IMR-90 (cell line): ENCODE data around the gene NAV2. TPM values are rescaled to one million over a fixed set of nuclear protein-coding genes. Genes with fewer than 3 reads are reported as not detected.
A peak's percentile ranks its signal among the peaks of the same experiment; 100 is the strongest.

Experiments
- ATAC-seq: fragments of 200-7000 bp; cut with Tn5 transposase; 2 replicates; pipeline ENCODE4 v1.9.1; 2020; ENCODE audit warnings: low read depth, mild to moderate bottlenecking, moderate library complexity
- BruUV-seq: library from RNA; stranded (reverse); fragments of 400-500 nt; replicated peaks from 2 replicates; lab custom pipeline; 2021; lab: Mats Ljungman, UMichigan
- CTCF ChIA-PET: fragments of 300-600 bp; formaldehyde crosslinking; extraction: SDS; loops from one replicate; lab custom pipeline; 2021; ENCODE audit warnings: antibody characterized with exemption; lab: Yijun Ruan, JAX
- POLR2A ChIA-PET: fragments of 300-600 bp; sonication (Branson Sonifier 250); formaldehyde crosslinking; loops from one replicate; lab custom pipeline; 2022; ENCODE audit warnings: antibody characterized with exemption; ENCODE audit not compliant: unreplicated experiment; lab: Charles Lee
- DNase-seq: peaks from one replicate; pipeline ENCODE4 v3.0.0; 2013
- H2AFZ ChIP-seq: replicated peaks from 2 replicates; pipeline ENCODE3; 2013; ENCODE audit warnings: low read length, mild to moderate bottlenecking; ENCODE audit not compliant: poor library complexity
- H2AK5ac ChIP-seq: 2 replicates; pipeline ENCODE4 v1.6.1; 2013; ENCODE audit warnings: low read depth, low read length, inconsistent platforms
- H2AK9ac ChIP-seq: replicated peaks from 2 replicates; pipeline ENCODE3; 2013; ENCODE audit warnings: mild to moderate bottlenecking, low read depth, low read length, moderate library complexity; ENCODE audit not compliant: poor library complexity
- H2BK120ac ChIP-seq: 2 replicates; pipeline ENCODE4 v1.6.1; 2013; ENCODE audit warnings: low read depth, low read length, inconsistent platforms
- H2BK15ac ChIP-seq: 3 replicates; pipeline ENCODE4 v1.6.1; 2013; ENCODE audit warnings: low read depth, low read length, inconsistent platforms
- H2BK20ac ChIP-seq: 2 replicates; pipeline ENCODE4 v1.6.1; 2013; ENCODE audit warnings: low read depth, mild to moderate bottlenecking, inconsistent platforms, low read length, moderate library complexity
- H2BK5ac ChIP-seq: 2 replicates; pipeline ENCODE4 v1.6.1; 2013; ENCODE audit warnings: mild to moderate bottlenecking, low read depth, low read length, inconsistent platforms; ENCODE audit not compliant: poor library complexity, severe bottlenecking
- H3K14ac ChIP-seq: replicated peaks from 2 replicates; pipeline ENCODE4 v1.6.1; 2013; ENCODE audit warnings: low read depth, low read length, inconsistent platforms
- H3K18ac ChIP-seq: 2 replicates; pipeline ENCODE4 v1.6.1; 2013; ENCODE audit warnings: low read depth, low read length, control low read depth
- H3K23ac ChIP-seq: 2 replicates; pipeline ENCODE4 v1.6.1; 2013; ENCODE audit warnings: low read depth, low read length, inconsistent platforms
- H3K27ac ChIP-seq: 2 replicates; pipeline ENCODE4 v1.5.1; 2013; ENCODE audit warnings: mild to moderate bottlenecking, control low read depth, low read length; ENCODE audit not compliant: insufficient read depth
- H3K27me3 ChIP-seq: 2 replicates; pipeline ENCODE4 v1.6.1; 2013; ENCODE audit warnings: low read length; ENCODE audit not compliant: control insufficient read depth, insufficient read depth
- H3K36me3 ChIP-seq: 2 replicates; pipeline ENCODE4 v1.6.1; 2013; ENCODE audit warnings: low read length, mixed read lengths; ENCODE audit not compliant: control insufficient read depth, insufficient read depth
- H3K4ac ChIP-seq: 2 replicates; pipeline ENCODE4 v1.6.1; 2013; ENCODE audit warnings: low read depth, low read length, inconsistent platforms
- H3K4me1 ChIP-seq: 2 replicates; pipeline ENCODE4 v1.6.1; 2013; ENCODE audit warnings: low read length, mixed read lengths; ENCODE audit not compliant: control insufficient read depth, insufficient read depth
- H3K4me2 ChIP-seq: 2 replicates; pipeline ENCODE4 v1.6.1; 2013; ENCODE audit warnings: low read depth, mild to moderate bottlenecking, control low read depth, low read length, moderate library complexity
- H3K4me3 ChIP-seq: 2 replicates; pipeline ENCODE4 v1.5.1; 2013; ENCODE audit warnings: low read depth, mild to moderate bottlenecking, control low read depth, low read length, moderate library complexity; ENCODE audit not compliant: insufficient read depth
- H3K56ac ChIP-seq: 2 replicates; pipeline ENCODE4 v1.6.1; 2013; ENCODE audit warnings: low read length, inconsistent platforms; ENCODE audit not compliant: insufficient read depth; ENCODE audit errors: extremely low read depth
- H3K79me1 ChIP-seq, 2 experiments: 2 replicates each; pipeline ENCODE4 v1.6.1; 2013; ENCODE audit warnings: low read length in 2 of 2, inconsistent platforms in 1 of 2, low read depth in 1 of 2
- H3K9ac ChIP-seq: 2 replicates; pipeline ENCODE4 v1.6.1; 2013; ENCODE audit warnings: low read depth, low read length, control low read depth
- H3K9me1 ChIP-seq: 2 replicates; pipeline ENCODE4 v1.6.1; 2013; ENCODE audit warnings: low read length, inconsistent platforms; ENCODE audit not compliant: insufficient read depth
- H3K9me3 ChIP-seq: 2 replicates; pipeline ENCODE4 v1.6.1; 2013; ENCODE audit warnings: low read length; ENCODE audit not compliant: control insufficient read depth, insufficient read depth
- H4K20me1 ChIP-seq: 2 replicates; pipeline ENCODE4 v1.6.1; 2013; ENCODE audit warnings: low read length, inconsistent platforms; ENCODE audit not compliant: insufficient read depth
- H4K5ac ChIP-seq: 2 replicates; pipeline ENCODE4 v1.6.1; 2013; ENCODE audit warnings: mild to moderate bottlenecking, low read depth, low read length, control low read depth
- H4K8ac ChIP-seq, 2 experiments: 2 replicates each; pipeline ENCODE4 v1.6.1; 2013; ENCODE audit warnings: low read depth in 2 of 2, low read length in 2 of 2, control low read depth in 1 of 2, inconsistent platforms in 1 of 2
- H4K91ac ChIP-seq: 2 replicates; pipeline ENCODE4 v1.6.1; 2013; ENCODE audit warnings: low read depth, low read length, inconsistent platforms; ENCODE audit not compliant: insufficient read depth
- BHLHE40 ChIP-seq: fragments of 150-350 bp; IDR thresholded peaks from 2 replicates; pipeline ENCODE4 v1.6.1; 2016; ENCODE audit warnings: mild to moderate bottlenecking, low read depth, low read length
- CEBPB ChIP-seq: IDR thresholded peaks from 2 replicates; pipeline ENCODE4 v1.6.1; 2012; ENCODE audit warnings: low read depth, low read length, improper control_type of control experiment
- CHD1 ChIP-seq: IDR thresholded peaks from 2 replicates; pipeline ENCODE4 v1.6.1; 2012; ENCODE audit warnings: low read depth, low read length, improper control_type of control experiment
- ELK1 ChIP-seq: fragments of 150-350 bp; IDR thresholded peaks from 2 replicates; pipeline ENCODE4 v1.6.1; 2016; ENCODE audit warnings: low read depth, mild to moderate bottlenecking, low read length, moderate library complexity, borderline replicate concordance
- FOS ChIP-seq: fragments of 150-350 bp; IDR thresholded peaks from 2 replicates; pipeline ENCODE4 v1.6.1; 2016; ENCODE audit warnings: low read depth, low read length
- MAFK ChIP-seq: IDR thresholded peaks from 2 replicates; pipeline ENCODE4 v1.6.1; 2012; ENCODE audit warnings: low read depth, low read length, improper control_type of control experiment
- MAZ ChIP-seq: IDR thresholded peaks from 2 replicates; pipeline ENCODE4 v1.6.1; 2012; ENCODE audit warnings: low read depth, mild to moderate bottlenecking, low read length, improper control_type of control experiment, moderate library complexity, borderline replicate concordance
- MXI1 ChIP-seq: IDR thresholded peaks from 2 replicates; pipeline ENCODE4 v1.6.1; 2012; ENCODE audit warnings: low read depth, mild to moderate bottlenecking, low read length, moderate library complexity, borderline replicate concordance
- NFE2L2 ChIP-seq: fragments of 150-350 bp; IDR thresholded peaks from 2 replicates; pipeline ENCODE4 v1.6.1; 2016; ENCODE audit warnings: low read depth, mild to moderate bottlenecking, low read length
- POLR2A ChIP-seq: IDR thresholded peaks from 2 replicates; pipeline ENCODE4 v1.6.1; 2012; ENCODE audit warnings: mild to moderate bottlenecking, low read depth, low read length
- RAD21 ChIP-seq: IDR thresholded peaks from 2 replicates; pipeline ENCODE4 v1.6.1; 2012; ENCODE audit warnings: low read length, improper control_type of control experiment
- RCOR1 ChIP-seq: IDR thresholded peaks from 2 replicates; pipeline ENCODE4 v1.6.1; 2012; ENCODE audit warnings: mild to moderate bottlenecking, low read length, improper control_type of control experiment; ENCODE audit not compliant: insufficient replicate concordance
- RFX5 ChIP-seq: IDR thresholded peaks from 2 replicates; pipeline ENCODE4 v1.8.0; 2012; ENCODE audit warnings: low read depth, mild to moderate bottlenecking, low read length, moderate library complexity
- SMC3 ChIP-seq: fragments of 150-350 bp; IDR thresholded peaks from 2 replicates; pipeline ENCODE4 v1.6.1; 2016; ENCODE audit warnings: low read depth, mild to moderate bottlenecking, antibody characterized with exemption, low read length, moderate library complexity
- USF2 ChIP-seq: fragments of 150-350 bp; IDR thresholded peaks from 2 replicates; pipeline ENCODE4 v1.6.1; 2017; ENCODE audit warnings: mild to moderate bottlenecking, antibody characterized with exemption, low read length, low read depth
- WGBS, 2 experiments: methylation state at CpG; one replicate each; pipeline versions ENCODE4 v1.1.5 to v1.1.7; 2013; ENCODE audit warnings: missing lambda C conversion rate in 2 of 2; ENCODE audit not compliant: insufficient read length in 1 of 2; ENCODE audit errors: extremely low coverage in 2 of 2; 5-methylcytosine and 5-hydroxymethylcytosine counted together
- dilution Hi-C: fragments of 300-500 bp; cut with HindIII; formaldehyde crosslinking; loops from one replicate; pipeline ENCODE4 v1.14.3; 2018; ENCODE audit warnings: low sequenced_read_pairs; ENCODE audit not compliant: unreplicated experiment
- in situ Hi-C: fragments of 300-500 bp; cut with MboI; formaldehyde crosslinking; loops from 3 replicates; pipeline ENCODE4 v1.14.3; 2019; ENCODE audit warnings: low sequenced_read_pairs, inconsistent platforms, mixed read lengths
- intact Hi-C: fragments of 100-400 bp; cut with micrococcal nuclease; formaldehyde crosslinking; loops from 2 replicates; pipeline ENCODE4 v1.10.0; 2022
- polyA plus RNA-seq, 3 experiments: library from polyadenylated mRNA; depleted of rRNA; stranded (reverse); fragments of >200 nt; gene quantifications; 2 replicates each; pipeline ENCODE4 v1.2.3, GENCODE V29; 2012; ENCODE audit warnings: low replicate concordance in 1 of 3
- total RNA-seq: library from RNA; depleted of rRNA; stranded (reverse); fragments of >200 nt; gene quantifications from 2 replicates; pipeline ENCODE4 v1.2.3, GENCODE V29; 2012
- TF ChIP-seq, protein P1 (sequence below): conservative IDR thresholded peaks from 2 replicates; pipeline ENCODE4 v1.5.1; 2012; ENCODE audit warnings: mild to moderate bottlenecking, low read depth, low read length, improper control_type of control experiment

Gene NAV2
- total and polyA plus RNA-seq, 2 of the 4 experiments (the other 2 are of a cell fraction): 4.5 to 12.6 TPM

DNA sequence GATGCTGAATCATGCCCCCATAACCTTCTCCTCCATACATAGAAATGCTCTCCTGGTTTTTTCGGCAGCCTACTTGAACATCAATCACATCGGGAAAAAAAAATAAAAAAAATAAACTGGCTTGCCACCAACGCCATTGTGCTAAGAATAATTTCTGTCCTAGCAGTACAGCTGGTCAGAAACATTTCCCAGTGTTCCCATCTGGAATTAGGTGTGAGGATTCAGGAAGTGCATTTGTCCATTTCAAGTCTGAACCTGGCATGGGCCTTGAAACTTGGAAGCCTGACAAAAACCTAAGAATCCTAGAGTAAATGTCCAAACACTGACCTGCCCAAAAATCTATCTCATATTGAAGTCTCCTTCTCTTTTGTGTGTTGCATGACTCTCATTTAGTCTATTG lies 16.6 kb upstream of the NAV2 start:
- H3K4me2 ChIP-seq: no peak overlapping the region
- no peak overlapping the region for H2BK5ac ChIP-seq
- H3K9me3 ChIP-seq: no peaks in the 10 kb centered on the region
- H2BK120ac ChIP-seq: no peak overlapping the region
- H3K4ac ChIP-seq: no peak overlapping the region
- no peaks in the 10 kb centered on the region for H3K36me3 ChIP-seq
- ChIA-PET CTCF (interaction anchor here (0.7 kb wide), 2 partner anchors 23 to 85 kb away, joined by 3 to 5 read pairs; no protein-coding TSS in a partner anchor), POLR2A (no interaction called here)
- dilution Hi-C loops (no loop called here), intact Hi-C loops (no loop called here), in situ Hi-C loops (no loop called here)
- H3K4me3 ChIP-seq: no peak overlapping the region
- H3K23ac ChIP-seq: 0 out of 2 replicates have a peak overlapping the region, but pooled peaks have one; percentile 54
- TF ChIP-seq MAFK (no peak), POLR2A (no peak), ELK1 (no peak), SMC3 (no peak), NFE2L2 (no peak), RCOR1 (no peak), BHLHE40 (no peak), MXI1 (no peak), MAZ (no peak), USF2 (no peak), FOS (no peak), CEBPB (no peak), RFX5 (no peak), RAD21 (no peak), CHD1 (no peak)
- TF ChIP-seq, protein P1, sequence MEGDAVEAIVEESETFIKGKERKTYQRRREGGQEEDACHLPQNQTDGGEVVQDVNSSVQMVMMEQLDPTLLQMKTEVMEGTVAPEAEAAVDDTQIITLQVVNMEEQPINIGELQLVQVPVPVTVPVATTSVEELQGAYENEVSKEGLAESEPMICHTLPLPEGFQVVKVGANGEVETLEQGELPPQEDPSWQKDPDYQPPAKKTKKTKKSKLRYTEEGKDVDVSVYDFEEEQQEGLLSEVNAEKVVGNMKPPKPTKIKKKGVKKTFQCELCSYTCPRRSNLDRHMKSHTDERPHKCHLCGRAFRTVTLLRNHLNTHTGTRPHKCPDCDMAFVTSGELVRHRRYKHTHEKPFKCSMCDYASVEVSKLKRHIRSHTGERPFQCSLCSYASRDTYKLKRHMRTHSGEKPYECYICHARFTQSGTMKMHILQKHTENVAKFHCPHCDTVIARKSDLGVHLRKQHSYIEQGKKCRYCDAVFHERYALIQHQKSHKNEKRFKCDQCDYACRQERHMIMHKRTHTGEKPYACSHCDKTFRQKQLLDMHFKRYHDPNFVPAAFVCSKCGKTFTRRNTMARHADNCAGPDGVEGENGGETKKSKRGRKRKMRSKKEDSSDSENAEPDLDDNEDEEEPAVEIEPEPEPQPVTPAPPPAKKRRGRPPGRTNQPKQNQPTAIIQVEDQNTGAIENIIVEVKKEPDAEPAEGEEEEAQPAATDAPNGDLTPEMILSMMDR: no peak
- no peak overlapping the region for H4K5ac ChIP-seq
- no peaks in the 10 kb centered on the region for H4K20me1 ChIP-seq
- H3K9ac ChIP-seq: no peak overlapping the region
- BruUV-seq: no TSS peak
- H3K14ac ChIP-seq: no peak overlapping the region
- no peak overlapping the region for H2AFZ ChIP-seq
- peak overlapping the region in 1 of 2 experiments; percentile 16; a peak in 1 of 4 replicates for H4K8ac ChIP-seq
- no peak overlapping the region for H3K27ac ChIP-seq
- H4K91ac ChIP-seq: no peak overlapping the region
- no peak overlapping the region for H3K18ac ChIP-seq
- H3K56ac ChIP-seq: no peak overlapping the region
- no peak overlapping the region for H2BK15ac ChIP-seq
- H2BK20ac ChIP-seq: no peak overlapping the region
- no peak overlapping the region for H2AK9ac ChIP-seq
- H3K79me1 ChIP-seq: no peaks in the 10 kb centered on the region
- DNase-seq (no peak), ATAC-seq (no peak)
- H3K27me3 ChIP-seq: 0 out of 2 replicates have a peak, but pooled peaks cover 2% of the 10 kb centered on the region
- peaks cover 11% of the 10 kb centered on the region for H3K4me1 ChIP-seq
- no CpG with 5 or more reads among the region's 3 CpGs for WGBS, 2 experiments
- H3K9me1 ChIP-seq: 0 out of 2 replicates have a peak, but pooled peaks cover 6% of the 10 kb centered on the region
- no peak overlapping the region for H2AK5ac ChIP-seq
